Spleen (tissue), 11 donors: Measurements from ENCODE around the gene TM9SF2. TPM values are rescaled to one million over a fixed set of nuclear protein-coding genes. Genes with fewer than 3 reads are reported as not detected.

Experiments
- DNase-seq: peaks from one replicate; pipeline ENCODE4 v3.0.0-alpha.2; 2020
- H3K27ac ChIP-seq, 8 donors: fragments of 200-600 bp; sonication (generic) in 7 of 8; 1 replicate in 4 of 8; 2 replicates in 4 of 8; pipeline versions ENCODE4 v1.5.0 to v1.8.0; 2016 to 2021; ENCODE audit warnings: inconsistent platforms in 4 of 8, mild to moderate bottlenecking in 4 of 8, moderate library complexity in 1 of 8
- H3K27me3 ChIP-seq, 7 donors: fragments of 200-600 bp; sonication (generic) in 6 of 7; replicated peaks in 1 of 7; 1 replicate in 4 of 7; 2 replicates in 3 of 7; pipeline versions ENCODE4 v1.5.0 to v1.8.0; 2016 to 2021; ENCODE audit warnings: inconsistent platforms in 3 of 7, mild to moderate bottlenecking in 1 of 7
- H3K36me3 ChIP-seq, 6 donors: fragments of 200-600 bp; sonication (generic) in 5 of 6; 1 replicate in 4 of 6; 2 replicates in 2 of 6; pipeline versions ENCODE4 v1.5.0 to v1.8.0; 2016 to 2021; ENCODE audit warnings: inconsistent platforms in 2 of 6
- H3K4me1 ChIP-seq, 6 donors: fragments of 200-600 bp; sonication (generic) in 5 of 6; 1 replicate in 3 of 6; 2 replicates in 3 of 6; pipeline versions ENCODE4 v1.5.0 to v1.8.0; 2016 to 2021; ENCODE audit warnings: inconsistent platforms in 3 of 6
- H3K4me3 ChIP-seq, 8 donors: fragments of 200-600 bp; sonication (generic) in 7 of 8; 1 replicate in 4 of 8; 2 replicates in 4 of 8; pipeline versions ENCODE4 v1.5.0 to v1.8.0; 2016 to 2021; ENCODE audit warnings: inconsistent platforms in 4 of 8, mild to moderate bottlenecking in 4 of 8, moderate library complexity in 2 of 8
- H3K9me3 ChIP-seq, 8 donors: fragments of 200-600 bp; sonication (generic) in 7 of 8; 1 replicate in 4 of 8; 2 replicates in 4 of 8; pipeline versions ENCODE4 v1.5.0 to v1.8.0; 2016 to 2021; ENCODE audit warnings: inconsistent platforms in 4 of 8
- CTCF ChIP-seq, 11 experiments: fragments of 200-600 bp in 7 of 11; fragments of 450-650 bp in 4 of 11; sonication (generic) in 4 of 11; IDR thresholded peaks in 8 of 11; conservative IDR thresholded peaks in 3 of 11; 1 replicate in 7 of 11; 2 replicates in 4 of 11; pipeline versions ENCODE4 v1.4.0 to v1.8.0; 2016 to 2021; ENCODE audit warnings: antibody characterized with exemption in 11 of 11, inconsistent platforms in 4 of 11, mild to moderate bottlenecking in 1 of 11
- POLR2A ChIP-seq, 3 donors: fragments of 450-650 bp; IDR thresholded peaks; one replicate each; pipeline ENCODE4 v1.5.1; 2017; ENCODE audit warnings: antibody characterized with exemption in 3 of 3, mild to moderate bottlenecking in 1 of 3
- POLR2AphosphoS5 ChIP-seq, 3 donors: sonication (generic); formaldehyde crosslinking; IDR thresholded peaks; one replicate each; pipeline ENCODE4 v1.5.1; 2017; ENCODE audit warnings: antibody characterized with exemption in 3 of 3
- WGBS, 5 donors: extraction: QIAGEN DNeasy Blood & Tissue Kit in 3 of 5; methylation state at CpG; one replicate each; pipeline versions ENCODE4 v1.1.5 to v1.1.7; 2013 to 2018; 5-methylcytosine and 5-hydroxymethylcytosine counted together
- intact Hi-C: fragments of 100-400 bp; cut with DNase I; formaldehyde crosslinking; loops from one replicate; pipeline ENCODE4 v1.15.0; 2023; ENCODE audit warnings: low total_unique reads
- polyA plus RNA-seq, 3 donors: library from polyadenylated mRNA; stranded (reverse); fragments of 200-250 nt; gene quantifications; one replicate each; pipeline ENCODE4 v1.2.1, GENCODE V29; 2013
- total RNA-seq, 7 donors: library from RNA; depleted of rRNA in 3 of 7; stranded (reverse); fragments of >200 nt in 3 of 7; fragmentation: NEBNext Ultra II Directional in 4 of 7; extraction: Animal tissue kit (Norgen Biotek cat#: 25700) in 4 of 7; gene quantifications; one replicate each; pipeline versions ENCODE4 v1.1.0 to v1.2.1, GENCODE V29; 2016 to 2021
- donor health status: healthy with polysubstance abuse.
- donor health status: DM: no; HTN: no; CAD: no; lungs with moderate emphysema.
- donor health status: DM: no; HTN: no; CAD: no.
- donor health status: Bipolar disorder and iron deficiency.
- donor health status: healthy.
- donor health status: DM: no; HTN: no; CAD: no.
- donor health status: DM: yes; HTN: yes; CAD: no.

TM9SF2 gene
- total and polyA plus RNA-seq, 10 donors: 28.8 to 134 (median 93.7) TPM

GRCh38 chr13:99500839-99501183 lies 461 bp upstream of the TM9SF2 start:
- WGBS, 5 donors: 0 to 2% (median 1%) methylated on average over 8 to 9 of the region's 9 CpGs
- peak overlapping the region; percentile 65 to 95 (median 87) for H3K4me3 ChIP-seq
- DNase-seq: no peak
- peaks cover 48 to 90% (median 83%) of the 10 kb centered on the region in 6 donors for H3K4me1 ChIP-seq
- H3K9me3 ChIP-seq: no peaks in the 10 kb centered on the region
- intact Hi-C loops: loop anchor here (10.0 kb wide), 1 partner anchor 226 kb away; no protein-coding TSS in a partner anchor
- peak overlapping the region; percentile 78 to 98 (median 93) for H3K27ac ChIP-seq
- TF ChIP-seq CTCF (IDR thresholded peaks at IDR 0.05 in 8 of 11, conservative IDR thresholded peaks at IDR 0.05 in 3 of 11) (no peak), POLR2AphosphoS5 (IDR thresholded peaks at IDR 0.05) (no peak), POLR2A (IDR thresholded peaks at IDR 0.05) (no peak)
- H3K27me3 ChIP-seq: no peaks in the 10 kb centered on the region
- no peaks in the 10 kb centered on the region for H3K36me3 ChIP-seq

GRCh38 chr13:99501848-99502301 lies 603 bp downstream of the TM9SF2 start:
- intact Hi-C loops: loop anchor here (10.0 kb wide), 1 partner anchor 227 kb away; no protein-coding TSS in a partner anchor
- DNase-seq: no peak
- TF ChIP-seq CTCF (IDR thresholded peaks at IDR 0.05 in 8 of 11, conservative IDR thresholded peaks at IDR 0.05 in 3 of 11): no peak
- no peak for TF ChIP-seq POLR2A (IDR thresholded peaks at IDR 0.05)
- no peak for TF ChIP-seq POLR2AphosphoS5 (IDR thresholded peaks at IDR 0.05)
- 0 to 1% (median 0%) methylated on average over 13 to 18 of the region's 18 CpGs for WGBS, 5 donors
- H3K27me3 ChIP-seq: no peaks in the 10 kb centered on the region
- H3K36me3 ChIP-seq: no peaks in the 10 kb centered on the region
- H3K27ac ChIP-seq: peak overlapping the region; percentile 78 to 98 (median 93)
- peaks cover 55 to 90% (median 83%) of the 10 kb centered on the region in 6 donors for H3K4me1 ChIP-seq
- no peaks in the 10 kb centered on the region for H3K9me3 ChIP-seq
- peak overlapping the region; percentile 65 to 95 (median 87) for H3K4me3 ChIP-seq

DNA sequence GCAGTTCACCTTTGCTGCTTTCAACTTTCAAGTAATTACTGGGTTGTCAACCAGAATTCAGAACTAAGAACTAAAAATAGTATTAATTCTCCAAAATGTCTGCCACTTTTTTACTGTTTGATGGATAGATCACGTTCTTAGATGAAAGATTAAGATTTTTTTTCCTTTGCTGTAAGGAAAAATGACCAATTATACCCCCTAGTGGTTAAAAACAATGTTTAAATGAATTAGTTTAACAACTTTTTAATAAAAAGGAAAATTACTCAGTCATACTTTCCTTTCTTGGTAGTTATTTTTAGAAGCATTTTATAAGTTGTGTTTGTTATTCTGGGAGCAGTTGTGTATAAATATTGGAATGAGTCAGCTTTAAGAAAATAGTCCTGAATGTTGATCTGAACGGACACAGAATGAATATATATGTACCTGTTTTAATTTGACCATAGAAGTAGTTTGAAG lies 4.6 kb downstream of the TM9SF2 start:
- H3K4me3 ChIP-seq: peak overlapping the region in 1 of 8 donors; percentile 33
- H3K27ac ChIP-seq: peak overlapping the region in 5 of 8 donors; percentile 65 to 77 (median 72)
- 25 to 36% (median 28%) methylated on average over 2 of the region's 2 CpGs for WGBS, 5 donors
- DNase-seq: no peak
- intact Hi-C loops: loop anchor here (5.0 to 10.0 kb wide), 2 partner anchors 64 to 231 kb away; no protein-coding TSS in a partner anchor
- peaks cover 0 to 11% (median 7%) of the 10 kb centered on the region in 8 donors for H3K9me3 ChIP-seq
- no peaks in the 10 kb centered on the region for H3K27me3 ChIP-seq
- TF ChIP-seq POLR2AphosphoS5 (IDR thresholded peaks at IDR 0.05): no peak
- peak in 6 of 11 experiments; percentile 7 to 45 (median 29) for TF ChIP-seq CTCF (IDR thresholded peaks at IDR 0.05 in 8 of 11, conservative IDR thresholded peaks at IDR 0.05 in 3 of 11)
- TF ChIP-seq POLR2A (IDR thresholded peaks at IDR 0.05): no peak
- H3K36me3 ChIP-seq: peaks cover 0 to 25% (median 12%) of the 10 kb centered on the region in 6 donors
- H3K4me1 ChIP-seq: peaks cover 50 to 92% (median 73%) of the 10 kb centered on the region in 6 donors

- Histone ChIP-seq H3K36me3 (peaks cover 0 to 25% (median 12%) of the 10 kb centered on the region in 6 donors), H3K9me3 (peaks cover 0 to 11% (median 7%) of the 10 kb centered on the region in 8 donors), H3K4me3 (peak overlapping the region in 1 of 8 donors; percentile 33), H3K27ac (peak overlapping the region in 7 of 8 donors; percentile 52 to 77 (median 72)), H3K4me1 (peaks cover 53 to 99% (median 80%) of the 10 kb centered on the region in 6 donors), H3K27me3 (no peaks in the 10 kb centered on the region)
- intact Hi-C loops: loop anchor here (5.0 to 10.0 kb wide), 2 partner anchors 64 to 232 kb away; no protein-coding TSS in a partner anchor
- TF ChIP-seq CTCF (IDR thresholded peaks at IDR 0.05 in 8 of 11, conservative IDR thresholded peaks at IDR 0.05 in 3 of 11): no peak
- no peak for TF ChIP-seq POLR2A (IDR thresholded peaks at IDR 0.05)
- 10 to 19% (median 12%) methylated on average over 2 of the region's 2 CpGs for WGBS, 5 donors
- DNase-seq: no peak
Observed at GRCh38 chr13:99506634-99507033, 5.4 kb downstream of the TM9SF2 start.
